Osteocyte (in vitro differentiated cells): Measurements from ENCODE around the gene NXN. TPM values are rescaled to one million over a fixed set of nuclear protein-coding genes. Genes with fewer than 3 reads are reported as not detected.

Experiments
- DNase-seq: peaks from one replicate; pipeline ENCODE4 v3.0.0; 2021; ENCODE audit warnings: mixed read lengths; ENCODE audit not compliant: unreplicated experiment; ENCODE audit errors: extremely low spot score
- H3K27ac Mint-ChIP-seq: one replicate; pipeline ENCODE4 v1.8.0; 2021; ENCODE audit warnings: mild to moderate bottlenecking, mixed read lengths; ENCODE audit not compliant: unreplicated experiment
- H3K27me3 Mint-ChIP-seq: one replicate; pipeline ENCODE4 v1.8.0; 2021; ENCODE audit warnings: mixed read lengths; ENCODE audit not compliant: unreplicated experiment
- H3K36me3 Mint-ChIP-seq: one replicate; pipeline ENCODE4 v1.8.0; 2021; ENCODE audit warnings: mixed read lengths; ENCODE audit not compliant: unreplicated experiment
- H3K4me1 Mint-ChIP-seq: one replicate; pipeline ENCODE4 v1.8.0; 2021; ENCODE audit warnings: mixed read lengths; ENCODE audit not compliant: unreplicated experiment
- H3K4me3 Mint-ChIP-seq: one replicate; pipeline ENCODE4 v1.8.0; 2021; ENCODE audit warnings: mild to moderate bottlenecking, moderate library complexity, mixed read lengths; ENCODE audit not compliant: unreplicated experiment
- H3K9me3 Mint-ChIP-seq: one replicate; pipeline ENCODE4 v1.8.0; 2021; ENCODE audit warnings: mixed read lengths; ENCODE audit not compliant: unreplicated experiment
- total RNA-seq: library from RNA; stranded (reverse); gene quantifications from 2 replicates; pipeline ENCODE4 v1.2.1, GENCODE V29; 2021
- TF ChIP-seq, protein P1 (sequence below): fragments of 200-600 bp; sonication (generic); IDR thresholded peaks from 2 replicates; pipeline ENCODE4 v1.5.0; 2021; ENCODE audit warnings: antibody characterized with exemption, mild to moderate bottlenecking, moderate library complexity

NXN gene
- total RNA-seq, 1 donor from 2014 or later = 123 TPM

- Mint-ChIP-seq H3K27ac (no peak overlapping the region), H3K36me3 (no peaks in the 10 kb centered on the region), H3K27me3 (no peaks in the 10 kb centered on the region), H3K4me1 (no peaks in the 10 kb centered on the region), H3K4me3 (no peak overlapping the region), H3K9me3 (no peaks in the 10 kb centered on the region)
- no peak for DNase-seq
- TF ChIP-seq, protein P1, sequence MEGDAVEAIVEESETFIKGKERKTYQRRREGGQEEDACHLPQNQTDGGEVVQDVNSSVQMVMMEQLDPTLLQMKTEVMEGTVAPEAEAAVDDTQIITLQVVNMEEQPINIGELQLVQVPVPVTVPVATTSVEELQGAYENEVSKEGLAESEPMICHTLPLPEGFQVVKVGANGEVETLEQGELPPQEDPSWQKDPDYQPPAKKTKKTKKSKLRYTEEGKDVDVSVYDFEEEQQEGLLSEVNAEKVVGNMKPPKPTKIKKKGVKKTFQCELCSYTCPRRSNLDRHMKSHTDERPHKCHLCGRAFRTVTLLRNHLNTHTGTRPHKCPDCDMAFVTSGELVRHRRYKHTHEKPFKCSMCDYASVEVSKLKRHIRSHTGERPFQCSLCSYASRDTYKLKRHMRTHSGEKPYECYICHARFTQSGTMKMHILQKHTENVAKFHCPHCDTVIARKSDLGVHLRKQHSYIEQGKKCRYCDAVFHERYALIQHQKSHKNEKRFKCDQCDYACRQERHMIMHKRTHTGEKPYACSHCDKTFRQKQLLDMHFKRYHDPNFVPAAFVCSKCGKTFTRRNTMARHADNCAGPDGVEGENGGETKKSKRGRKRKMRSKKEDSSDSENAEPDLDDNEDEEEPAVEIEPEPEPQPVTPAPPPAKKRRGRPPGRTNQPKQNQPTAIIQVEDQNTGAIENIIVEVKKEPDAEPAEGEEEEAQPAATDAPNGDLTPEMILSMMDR = no peak
These were observed 9.0 kb upstream of the NXN start for GRCh38 chr17:988561-988960.

DNA sequence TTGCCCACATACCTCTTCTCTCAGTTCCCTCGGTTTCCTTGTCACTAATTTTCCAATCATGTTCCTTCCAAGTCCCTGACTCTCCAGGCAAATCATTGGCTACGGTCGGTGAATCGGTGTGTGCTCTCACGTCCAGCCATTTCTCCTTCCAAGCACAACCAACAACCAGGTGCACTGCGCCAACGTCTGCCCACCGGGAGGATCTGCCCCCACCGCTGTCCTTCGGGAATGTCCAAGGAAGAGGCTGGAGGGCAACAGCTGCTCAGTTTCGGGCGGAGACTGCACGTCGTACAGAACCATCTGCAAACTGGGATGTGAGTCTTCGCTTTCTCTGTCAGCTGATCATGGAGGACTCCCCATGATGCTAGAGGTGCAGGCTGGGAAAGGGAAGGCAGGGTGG is 8.4 kb upstream of the NXN start:
- no peak for DNase-seq
- Mint-ChIP-seq H3K27ac (no peak overlapping the region), H3K4me1 (no peaks in the 10 kb centered on the region), H3K9me3 (no peaks in the 10 kb centered on the region), H3K36me3 (no peaks in the 10 kb centered on the region), H3K4me3 (no peak overlapping the region), H3K27me3 (no peaks in the 10 kb centered on the region)
- TF ChIP-seq, protein P1 = no peak

- H3K27me3 Mint-ChIP-seq = no peaks in the 10 kb centered on the region
- no peak for DNase-seq
- TF ChIP-seq, protein P1 = no peak
- H3K4me3 Mint-ChIP-seq = no peak overlapping the region
- no peak overlapping the region for H3K27ac Mint-ChIP-seq
- H3K36me3 Mint-ChIP-seq = no peaks in the 10 kb centered on the region
- H3K4me1 Mint-ChIP-seq = no peaks in the 10 kb centered on the region
- H3K9me3 Mint-ChIP-seq = no peaks in the 10 kb centered on the region
These were observed 6.8 kb upstream of the NXN start for GRCh38 chr17:986322-986929.

GRCh38 chr17:983921-984320 is 4.3 kb upstream of the NXN start:
- TF ChIP-seq, protein P1 = no peak
- DNase-seq = no peak
- Mint-ChIP-seq H3K4me1 (peaks cover 9% of the 10 kb centered on the region), H3K4me3 (no peak overlapping the region), H3K9me3 (no peaks in the 10 kb centered on the region), H3K27me3 (no peaks in the 10 kb centered on the region), H3K36me3 (no peaks in the 10 kb centered on the region), H3K27ac (no peak overlapping the region)

GRCh38 chr17:981292-981658 is 1.7 kb upstream of the NXN start:
- no peak overlapping the region for H3K27ac Mint-ChIP-seq
- H3K36me3 Mint-ChIP-seq = no peaks in the 10 kb centered on the region
- no peaks in the 10 kb centered on the region for H3K27me3 Mint-ChIP-seq
- TF ChIP-seq, protein P1 = no peak
- H3K4me1 Mint-ChIP-seq = peaks cover 27% of the 10 kb centered on the region
- H3K4me3 Mint-ChIP-seq = no peak overlapping the region
- DNase-seq = no peak
- H3K9me3 Mint-ChIP-seq = no peaks in the 10 kb centered on the region
